NB4 (cell line): ENCODE measurements around the gene DNASE1L3.

Source experiments
- CTCF ChIP-seq: IDR thresholded peaks from one replicate; pipeline ENCODE4 v1.5.1; 2012; ENCODE audit warnings: low read depth, low read length
- POLR2A ChIP-seq: IDR thresholded peaks from 2 replicates; pipeline ENCODE4 v1.6.1; 2011; ENCODE audit warnings: mild to moderate bottlenecking; ENCODE audit not compliant: insufficient read length; ENCODE audit errors: extremely low read depth

- TF ChIP-seq POLR2A (no peak), CTCF (peak; percentile 89)
These were observed 6.5 kb upstream of the DNASE1L3 start for GRCh38 chr3:58217209-58217811.
